ENCODE data around the gene MYO18B. TPM values are rescaled to one million over a fixed set of nuclear protein-coding genes. Genes with fewer than 3 reads are reported as not detected.
A peak's percentile ranks its signal among the peaks of the same experiment; 100 is the strongest.

Gene MYO18B
- total and polyA plus RNA-seq, 8 donors = 0.05 to 0.47 (median 0.14) TPM

- Histone ChIP-seq H3K9me3 (no peaks in the 10 kb centered on the region), H3K4me1 (no peaks in the 10 kb centered on the region), H3K27me3 (no peaks in the 10 kb centered on the region), H3K4me3 (no peak overlapping the region), H3K36me3 (no peaks in the 10 kb centered on the region), H3K27ac (no peak overlapping the region)
- TF ChIP-seq CTCF (IDR thresholded peaks at IDR 0.05) = no peak
- no peak for ATAC-seq
- intact Hi-C loops (cut with DNase I) = no loop called here
- no peak for FAIRE-seq
- DNase-seq = no peak
Observed at GRCh38 chr22:25828422-25828821, 86.4 kb downstream of the MYO18B start.

DNA sequence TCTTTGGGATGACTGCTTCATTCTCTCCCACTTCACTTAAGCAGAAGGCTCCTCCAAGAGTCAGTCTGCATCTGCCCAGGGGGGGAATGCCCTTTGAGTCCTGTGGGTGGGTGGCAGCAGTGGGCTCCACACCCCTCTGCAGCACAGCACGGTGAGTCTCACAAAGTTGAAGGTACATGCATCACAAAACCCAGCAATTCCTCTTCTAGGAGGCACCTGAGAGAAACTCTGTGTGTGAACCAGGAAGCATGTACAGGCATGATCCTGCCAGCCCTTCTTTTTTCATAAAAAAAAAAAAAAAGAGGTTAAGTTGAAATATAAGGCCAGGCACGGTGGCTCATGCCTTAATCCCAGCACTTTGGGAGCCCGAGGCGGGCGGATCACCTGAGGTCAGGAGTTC is 87.2 kb downstream of the MYO18B start:
- H3K36me3 ChIP-seq = no peaks in the 10 kb centered on the region
- no peaks in the 10 kb centered on the region for H3K4me1 ChIP-seq
- intact Hi-C loops (cut with DNase I) = no loop called here
- H3K9me3 ChIP-seq = no peaks in the 10 kb centered on the region
- 83 to 93% methylated on average over 5 of the region's 5 CpGs for WGBS, 2 donors
- no peak for ATAC-seq
- H3K27ac ChIP-seq = no peak overlapping the region
- no peaks in the 10 kb centered on the region for H3K27me3 ChIP-seq
- H3K4me3 ChIP-seq = no peak overlapping the region
- TF ChIP-seq CTCF (IDR thresholded peaks at IDR 0.05) = no peak
- no peak for FAIRE-seq
- DNase-seq = no peak

- H3K4me1 ChIP-seq = no peaks in the 10 kb centered on the region
- no peak overlapping the region for H3K4me3 ChIP-seq
- WGBS, 2 donors = 71% methylated on average over 11 of the region's 11 CpGs
- no peak overlapping the region for H3K27ac ChIP-seq
- DNase-seq (peak in 2 of 6 donors; percentile 7 to 20), FAIRE-seq (no peak), ATAC-seq (peak in 2 of 4 donors; percentile 44 to 57)
- no peaks in the 10 kb centered on the region for H3K9me3 ChIP-seq
- no peak for TF ChIP-seq CTCF (IDR thresholded peaks at IDR 0.05)
- H3K36me3 ChIP-seq = no peaks in the 10 kb centered on the region
- H3K27me3 ChIP-seq = no peaks in the 10 kb centered on the region
- intact Hi-C loops (cut with DNase I) = no loop called here
Observed at GRCh38 chr22:25829808-25830777, 88.1 kb downstream of the MYO18B start.

DNA sequence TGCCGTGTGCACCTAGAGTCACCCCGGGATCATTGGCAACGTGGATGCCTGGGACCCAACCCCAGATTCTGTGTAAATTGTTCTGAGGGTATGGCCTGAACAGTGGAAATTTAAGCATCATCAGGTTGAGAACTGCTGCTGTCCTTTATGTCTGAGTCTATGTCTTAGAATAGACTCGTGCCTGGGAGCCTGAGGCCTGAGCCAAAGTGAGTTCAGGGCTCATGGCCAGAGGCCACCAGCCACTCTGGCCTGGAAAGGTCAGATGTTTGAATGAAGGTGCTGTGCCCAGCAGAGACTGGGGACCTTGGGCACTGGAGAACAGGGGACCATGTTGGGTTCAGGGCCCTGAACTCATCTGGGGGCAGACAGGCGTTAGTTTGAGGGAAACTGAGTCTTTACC is 91.1 kb downstream of the MYO18B start:
- H3K27me3 ChIP-seq = no peaks in the 10 kb centered on the region
- no peaks in the 10 kb centered on the region for H3K36me3 ChIP-seq
- no peak overlapping the region for H3K4me3 ChIP-seq
- no peak for TF ChIP-seq CTCF (IDR thresholded peaks at IDR 0.05)
- DNase-seq = no peak
- no peaks in the 10 kb centered on the region for H3K9me3 ChIP-seq
- FAIRE-seq = no peak
- no peak overlapping the region for H3K27ac ChIP-seq
- 73 to 76% methylated on average over 5 of the region's 5 CpGs for WGBS, 2 donors
- intact Hi-C loops (cut with DNase I) = no loop called here
- no peak for ATAC-seq
- no peaks in the 10 kb centered on the region for H3K4me1 ChIP-seq

GRCh38 chr22:25833676-25834075 is 91.7 kb downstream of the MYO18B start:
- no peak overlapping the region for H3K27ac ChIP-seq
- H3K4me1 ChIP-seq = no peaks in the 10 kb centered on the region
- H3K36me3 ChIP-seq = no peaks in the 10 kb centered on the region
- DNase-seq = no peak
- no peaks in the 10 kb centered on the region for H3K27me3 ChIP-seq
- no peaks in the 10 kb centered on the region for H3K9me3 ChIP-seq
- no peak for TF ChIP-seq CTCF (IDR thresholded peaks at IDR 0.05)
- no peak for ATAC-seq
- FAIRE-seq = no peak
- H3K4me3 ChIP-seq = no peak overlapping the region
- WGBS, 2 donors = 73 to 92% methylated on average over 2 of the region's 2 CpGs
- intact Hi-C loops (cut with DNase I) = no loop called here
